GM10847 (cell line): ENCODE results near the gene NAGA.

Experiments used
- POLR2A ChIP-seq: IDR thresholded peaks from 2 replicates; pipeline ENCODE4 v1.6.1; 2011; ENCODE audit not compliant: insufficient read length; ENCODE audit errors: extremely low read depth

Gene NAGA

DNA sequence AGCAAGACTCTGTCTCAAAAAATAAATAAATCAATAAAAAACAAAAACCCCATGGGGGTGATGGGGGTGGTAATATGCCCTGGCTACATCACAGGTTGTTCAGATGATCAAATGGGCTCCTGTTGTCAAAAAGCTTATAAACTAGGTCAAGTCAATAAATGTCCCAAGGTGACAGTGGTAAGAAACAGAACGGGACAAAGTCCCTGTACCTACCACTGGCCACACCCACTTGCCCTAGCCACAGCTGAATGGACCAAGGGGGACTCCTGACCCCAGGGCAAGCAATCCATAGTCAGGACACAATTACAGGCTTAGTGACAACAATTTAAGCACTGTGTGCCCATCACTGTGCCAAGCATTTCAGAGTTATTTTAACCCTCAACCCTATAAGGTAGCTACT lies 6.0 kb downstream of the NAGA start:
- no peak for TF ChIP-seq POLR2A

DNA sequence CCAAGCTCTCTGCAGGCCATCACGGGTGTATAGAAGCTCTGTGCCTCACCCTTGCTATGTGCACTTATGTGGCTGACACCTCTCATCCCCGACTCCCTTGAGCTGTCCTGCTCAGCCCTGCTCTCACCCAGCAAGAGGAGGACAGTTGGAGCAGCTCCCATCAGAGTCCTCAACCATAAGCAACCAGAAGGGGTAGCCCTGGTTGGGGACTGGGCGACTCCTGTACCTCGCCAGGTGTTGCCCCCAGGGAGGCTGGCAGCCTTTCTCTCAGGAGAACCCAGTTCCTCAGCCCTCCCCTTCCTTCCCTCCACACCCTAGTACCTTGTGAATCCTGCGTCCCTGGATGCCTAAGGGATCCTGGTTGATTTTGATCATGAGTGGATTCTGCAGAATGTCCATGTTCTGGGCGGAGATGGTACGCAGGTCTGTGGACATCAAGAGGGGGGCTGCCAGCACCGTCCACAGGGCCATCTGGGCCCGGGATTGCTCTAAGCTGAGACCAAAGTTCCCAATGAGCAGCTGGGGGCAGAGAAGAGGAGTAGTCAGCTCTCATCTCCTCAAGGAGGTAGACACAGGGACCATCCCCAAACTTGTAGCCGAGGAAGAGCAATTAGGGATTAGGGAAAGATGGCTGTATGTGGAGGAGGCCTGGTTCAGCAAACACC lies 8.0 kb downstream of the NAGA start:
- TF ChIP-seq POLR2A: no peak

- TF ChIP-seq POLR2A: no peak
These were observed 9.6 kb downstream of the NAGA start for GRCh38 chr22:42061041-42061440.

DNA sequence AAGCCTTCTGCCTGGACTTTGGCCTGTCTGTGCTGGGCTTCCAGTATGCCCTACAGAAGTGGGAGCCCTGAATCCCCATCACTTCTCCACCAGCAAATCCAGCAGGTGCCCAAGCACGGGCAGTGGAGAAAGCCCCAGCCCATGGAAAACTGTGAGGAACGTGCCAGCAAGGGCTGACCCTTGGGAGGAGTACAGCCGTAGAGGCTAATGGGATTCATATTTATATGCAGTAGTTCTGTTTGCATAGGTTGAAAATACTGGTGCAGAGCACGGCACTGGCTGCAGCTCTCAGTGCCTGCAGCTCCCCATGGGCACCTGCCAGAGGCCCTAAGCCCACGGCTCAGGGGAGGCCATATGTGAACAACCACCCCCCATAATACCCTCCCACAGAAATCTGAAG lies 10.1 kb downstream of the NAGA start:
- TF ChIP-seq POLR2A: no peak

DNA sequence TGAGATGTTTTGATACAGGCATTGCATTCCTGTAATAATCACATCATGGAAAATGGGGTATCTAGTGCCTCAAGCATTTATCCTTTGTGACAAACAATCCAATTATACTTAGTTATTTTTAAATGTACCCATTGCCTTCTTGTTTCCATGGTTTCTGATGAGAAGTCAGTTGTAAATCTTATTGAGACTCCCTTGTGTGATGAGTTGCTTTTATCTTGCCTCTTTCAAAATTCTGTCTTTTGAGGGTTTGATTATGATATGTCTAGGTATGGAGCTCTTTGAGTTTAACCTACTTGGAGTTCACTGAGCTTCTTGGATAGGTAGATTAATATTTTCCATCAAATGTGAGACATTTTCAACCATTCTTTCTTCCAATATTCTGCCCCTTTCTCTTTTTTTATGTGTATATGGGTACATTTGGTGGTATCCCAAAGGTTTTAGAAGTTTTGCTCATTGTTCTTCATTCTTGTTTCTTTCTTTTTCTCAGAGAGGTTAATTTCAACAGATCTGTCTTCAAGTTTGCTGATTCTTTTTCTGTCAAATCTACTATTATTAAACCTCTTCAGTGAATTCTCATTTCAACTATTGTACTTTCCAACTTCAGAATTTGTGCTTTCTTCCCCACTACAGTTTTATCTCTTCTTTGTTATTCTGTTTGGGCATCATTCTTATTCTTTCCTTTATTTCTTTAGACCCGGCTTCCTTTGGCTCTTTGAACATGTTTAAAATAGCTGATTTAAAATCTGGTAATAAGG lies 13.7 kb downstream of the NAGA start:
- TF ChIP-seq POLR2A: no peak

GRCh38 chr22:42052765-42053164 lies 17.8 kb downstream of the NAGA start:
- TF ChIP-seq POLR2A: no peak

- TF ChIP-seq POLR2A: no peak
These were observed 19.9 kb downstream of the NAGA start for GRCh38 chr22:42050641-42051180.

- no peak for TF ChIP-seq POLR2A
These were observed 28.8 kb downstream of the NAGA start for GRCh38 chr22:42041784-42042183.

GRCh38 chr22:42039271-42039670 lies 31.3 kb downstream of the NAGA start:
- no peak for TF ChIP-seq POLR2A

GRCh38 chr22:42035256-42035655 lies 35.4 kb downstream of the NAGA start:
- TF ChIP-seq POLR2A: no peak

DNA sequence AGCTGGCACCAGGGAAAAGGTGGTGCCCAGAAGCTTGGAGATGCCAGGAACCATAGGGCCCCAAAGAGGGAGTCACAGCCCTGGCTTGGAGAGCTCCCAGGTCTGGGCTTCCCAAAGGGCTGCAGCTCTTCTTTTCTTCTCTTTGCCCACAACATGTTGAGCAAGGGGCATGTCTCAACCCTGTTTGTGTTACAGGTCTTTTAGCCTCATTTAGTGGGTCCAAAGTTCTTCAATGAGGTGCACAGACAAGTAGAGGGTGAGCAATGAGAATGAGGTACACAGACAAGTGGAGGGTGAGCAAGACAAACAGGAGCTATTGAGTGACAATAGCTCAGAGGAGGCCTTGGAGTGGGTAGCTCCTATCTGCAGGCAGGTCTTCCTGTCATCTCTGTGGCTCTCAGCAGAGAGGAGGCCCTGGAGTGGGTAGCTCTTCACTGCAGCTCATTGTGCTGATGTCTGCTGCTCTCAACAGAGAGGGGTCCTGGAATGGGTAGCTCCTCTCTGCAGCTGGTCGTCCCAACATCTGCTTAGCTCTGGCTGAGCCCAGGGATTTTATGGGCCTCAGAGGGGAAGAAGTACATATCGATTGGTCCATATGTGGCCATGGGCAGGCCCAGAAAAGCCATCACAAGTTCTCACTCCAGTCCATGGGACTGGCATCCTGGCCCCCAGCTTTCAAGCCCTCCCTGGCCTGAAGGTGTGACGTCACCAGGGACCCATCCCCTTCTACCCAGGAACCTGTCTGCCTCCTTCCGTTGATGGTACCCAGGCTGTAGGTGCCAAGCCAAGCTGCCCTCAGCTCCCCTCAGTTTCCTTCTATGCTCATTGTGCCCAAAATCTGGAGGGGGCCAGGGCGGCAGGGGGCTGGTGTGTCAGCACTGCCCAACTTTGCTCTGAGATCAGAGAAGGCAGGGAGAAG lies 37.1 kb downstream of the NAGA start:
- no peak for TF ChIP-seq POLR2A

GRCh38 chr22:42026705-42027104 lies 43.9 kb downstream of the NAGA start:
- TF ChIP-seq POLR2A: no peak

- TF ChIP-seq POLR2A: no peak
These were observed 45.2 kb downstream of the NAGA start for GRCh38 chr22:42025421-42025820.

GRCh38 chr22:42022162-42022847 lies 48.3 kb downstream of the NAGA start:
- TF ChIP-seq POLR2A: no peak

DNA sequence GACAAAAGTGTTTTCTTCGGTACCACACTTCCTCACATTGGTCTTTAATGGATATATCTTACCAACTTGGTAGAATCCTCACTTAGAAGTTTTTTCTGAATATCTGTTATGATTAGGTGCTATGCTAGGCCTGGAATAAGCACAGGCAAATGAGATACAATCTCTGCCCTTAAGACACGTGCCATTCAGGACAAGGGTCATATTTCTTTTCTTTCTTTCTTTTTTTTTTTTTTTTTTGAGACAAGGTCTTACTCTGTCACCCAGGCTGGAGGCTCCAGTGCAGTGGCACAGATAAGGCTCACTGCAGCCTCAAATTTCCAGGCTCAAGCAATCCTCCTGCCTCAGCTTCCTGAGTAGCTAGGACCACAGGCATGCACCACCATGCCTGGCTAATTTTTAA lies 49.0 kb downstream of the NAGA start:
- no peak for TF ChIP-seq POLR2A
